SK-N-MC (cell line): ENCODE results near the gene AHR.

Experiments
- DNase-seq: peaks from one replicate; pipeline ENCODE4 v3.0.0-alpha.2; 2011; ENCODE audit warnings: low read depth, low spot score
- H3K27ac ChIP-seq: fragments of 200-600 bp; sonication (generic); 2 replicates; pipeline ENCODE4 v1.5.1; 2016; ENCODE audit warnings: mixed run types
- H3K36me3 ChIP-seq: fragments of 200-600 bp; sonication (generic); 2 replicates; pipeline ENCODE4 v1.6.1; 2017; ENCODE audit warnings: antibody characterized with exemption, low read length, mixed read lengths; ENCODE audit not compliant: insufficient read depth
- H3K4me3 ChIP-seq: fragments of 200-600 bp; sonication (generic); 2 replicates; pipeline ENCODE4 v1.5.1; 2016
- H3K9ac ChIP-seq: fragments of 200-600 bp; sonication (generic); 2 replicates; pipeline ENCODE4 v1.8.0; 2017; ENCODE audit warnings: mixed run types, mixed read lengths; ENCODE audit not compliant: insufficient read length
- H3K9me3 ChIP-seq: fragments of 200-600 bp; sonication (generic); 2 replicates; pipeline ENCODE4 v1.6.1; 2017; ENCODE audit warnings: low read depth, mild to moderate bottlenecking, antibody characterized with exemption, low read length, moderate library complexity, mixed read lengths
- EZH2 ChIP-seq: fragments of 200-600 bp; sonication (generic); IDR thresholded peaks from one replicate; pipeline ENCODE4 v1.6.1; 2017; ENCODE audit warnings: antibody characterized with exemption
- FOXP2 ChIP-seq: optimal IDR thresholded peaks from 2 replicates; pipeline ENCODE3; 2011; ENCODE audit warnings: mild to moderate bottlenecking, moderate library complexity; ENCODE audit not compliant: insufficient read depth; ENCODE audit errors: extremely low read length, control extremely low read depth
- POLR2AphosphoS5 ChIP-seq: IDR thresholded peaks from 2 replicates; pipeline ENCODE4 v1.6.1; 2012; ENCODE audit warnings: mild to moderate bottlenecking, low read depth, low read length, borderline replicate concordance

Gene AHR

GRCh38 chr7:17300012-17300411, 1.6 kb downstream of the AHR start:
- H3K27ac ChIP-seq, result no peak overlapping the region
- H3K9me3 ChIP-seq, result no peaks in the 10 kb centered on the region
- peak overlapping the region; percentile 85 for H3K4me3 ChIP-seq
- no peaks in the 10 kb centered on the region for H3K36me3 ChIP-seq
- TF ChIP-seq FOXP2, result no peak
- TF ChIP-seq EZH2, result no peak
- TF ChIP-seq POLR2AphosphoS5, result no peak
- no peak for DNase-seq
- peak overlapping the region; percentile 69 for H3K9ac ChIP-seq

- TF ChIP-seq FOXP2 (no peak), POLR2AphosphoS5 (no peak)
- Histone ChIP-seq H3K9ac (peak overlapping the region; percentile 69), H3K4me3 (peak overlapping the region; percentile 85), H3K36me3 (no peaks in the 10 kb centered on the region), H3K9me3 (no peaks in the 10 kb centered on the region), H3K27ac (no peak overlapping the region)
- DNase-seq, result no peak
Observed at GRCh38 chr7:17300437-17300836, 2.0 kb downstream of the AHR start.

DNA sequence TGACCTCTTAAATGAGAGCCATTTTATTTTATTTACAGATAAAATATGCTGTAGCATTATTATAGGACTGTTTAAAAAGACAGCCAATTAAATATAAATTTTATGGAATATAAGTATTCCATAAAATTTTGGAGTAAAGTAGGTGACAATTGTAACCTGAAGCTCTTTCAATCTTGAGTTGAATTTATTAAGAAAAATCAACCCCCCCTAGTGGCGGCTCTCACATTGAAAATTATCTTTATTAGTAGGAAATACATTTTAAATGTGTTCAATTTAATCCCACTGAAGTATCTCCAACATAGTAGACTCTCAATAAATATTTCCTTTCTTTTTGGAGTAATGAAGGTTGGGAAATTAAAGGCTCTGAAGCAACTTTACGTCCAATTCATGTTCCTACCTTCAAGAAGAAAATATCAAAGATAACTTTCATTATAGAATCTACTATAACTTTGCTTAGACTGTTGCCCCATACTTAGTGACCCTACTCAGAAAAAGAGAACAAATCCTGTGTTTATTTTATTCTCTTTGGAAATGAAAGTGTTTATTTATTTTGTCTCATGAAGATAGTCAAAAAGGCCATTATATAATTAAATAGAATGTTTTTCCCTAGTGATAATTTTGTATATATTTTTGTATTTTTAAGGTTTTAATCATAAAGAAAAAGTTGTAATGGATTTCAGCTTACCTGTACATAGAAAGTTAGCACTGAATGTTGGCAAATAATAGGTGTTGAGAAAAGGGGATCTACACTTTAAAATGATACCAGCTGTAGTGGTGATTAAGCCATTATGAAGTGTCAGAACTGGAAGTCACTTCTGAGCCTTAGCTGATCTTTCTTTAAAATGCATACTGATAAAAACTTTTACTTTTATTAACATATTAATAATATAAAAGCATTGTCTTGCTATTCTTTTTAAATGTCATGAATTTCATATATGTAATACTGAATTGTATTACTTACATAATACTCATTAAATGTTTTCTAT, 3.3 kb downstream of the AHR start:
- no peaks in the 10 kb centered on the region for H3K36me3 ChIP-seq
- TF ChIP-seq POLR2AphosphoS5 (no peak), EZH2 (no peak), FOXP2 (no peak)
- H3K9me3 ChIP-seq, result no peaks in the 10 kb centered on the region
- no peak overlapping the region for H3K27ac ChIP-seq
- H3K9ac ChIP-seq, result peak overlapping the region; percentile 58
- H3K4me3 ChIP-seq, result peak overlapping the region; percentile 85
- DNase-seq, result no peak

GRCh38 chr7:17302575-17303142, 4.2 kb downstream of the AHR start:
- Histone ChIP-seq H3K36me3 (no peaks in the 10 kb centered on the region), H3K9ac (no peak overlapping the region), H3K4me3 (peak overlapping the region; percentile 59), H3K27ac (no peak overlapping the region), H3K9me3 (no peaks in the 10 kb centered on the region)
- no peak for DNase-seq
- TF ChIP-seq POLR2AphosphoS5, result no peak
- no peak for TF ChIP-seq EZH2
- no peak for TF ChIP-seq FOXP2

DNA sequence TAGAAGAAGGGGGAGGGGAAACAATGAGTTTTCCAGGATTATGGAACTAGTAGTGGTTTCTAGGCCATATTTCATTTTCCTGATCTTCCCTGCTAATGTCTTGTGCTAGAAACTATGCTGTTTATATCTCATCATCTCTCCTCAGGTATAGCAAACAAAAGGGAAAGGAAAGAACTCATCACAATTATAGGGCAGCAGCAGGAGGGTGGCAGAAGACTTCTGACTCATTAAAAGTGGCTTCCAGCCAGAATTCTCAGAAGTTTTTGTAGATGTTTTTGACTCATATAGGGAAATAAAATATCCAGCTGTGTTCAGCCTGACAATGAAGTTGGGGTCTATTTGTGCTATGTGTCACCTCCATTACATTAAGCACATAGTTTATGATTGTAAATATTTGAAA, 6.5 kb downstream of the AHR start:
- Histone ChIP-seq H3K36me3 (no peaks in the 10 kb centered on the region), H3K9ac (no peak overlapping the region), H3K27ac (no peak overlapping the region), H3K9me3 (no peaks in the 10 kb centered on the region), H3K4me3 (0 out of 2 replicates have a peak overlapping the region, but pooled peaks have one; percentile 3)
- no peak for DNase-seq
- no peak for TF ChIP-seq EZH2
- no peak for TF ChIP-seq FOXP2
- no peak for TF ChIP-seq POLR2AphosphoS5

- no peak for DNase-seq
- TF ChIP-seq EZH2 (no peak), FOXP2 (no peak), POLR2AphosphoS5 (no peak)
- Histone ChIP-seq H3K9me3 (no peaks in the 10 kb centered on the region), H3K4me3 (no peak overlapping the region), H3K36me3 (no peaks in the 10 kb centered on the region), H3K27ac (no peak overlapping the region), H3K9ac (no peak overlapping the region)
Observed at GRCh38 chr7:17305387-17306171, 7.1 kb downstream of the AHR start.

GRCh38 chr7:17307000-17307399, 8.5 kb downstream of the AHR start:
- Histone ChIP-seq H3K9ac (no peak overlapping the region), H3K27ac (no peak overlapping the region), H3K9me3 (no peaks in the 10 kb centered on the region), H3K4me3 (no peak overlapping the region), H3K36me3 (peaks cover 6% of the 10 kb centered on the region; the same call in 1 of the 2 replicates)
- DNase-seq, result no peak
- no peak for TF ChIP-seq EZH2
- TF ChIP-seq FOXP2, result no peak
- no peak for TF ChIP-seq POLR2AphosphoS5

GRCh38 chr7:17307558-17307957, 9.1 kb downstream of the AHR start:
- no peak for DNase-seq
- no peaks in the 10 kb centered on the region for H3K9me3 ChIP-seq
- peaks cover 6% of the 10 kb centered on the region; the same call in 1 of the 2 replicates for H3K36me3 ChIP-seq
- H3K4me3 ChIP-seq, result no peak overlapping the region
- H3K9ac ChIP-seq, result no peak overlapping the region
- H3K27ac ChIP-seq, result no peak overlapping the region
- no peak for TF ChIP-seq EZH2
- TF ChIP-seq POLR2AphosphoS5, result no peak
- TF ChIP-seq FOXP2, result no peak
